Neutrophil (primary cell): ENCODE data around the gene METTL1.
"Not testable (repeated sequence)": the region's sequence is repeated elsewhere in the genome, so short reads cannot be mapped to it uniquely, and the experiment has no call there.

Source experiments
- H3K27ac ChIP-seq: fragments of 200-600 bp; sonication (generic); 2 replicates; pipeline ENCODE4 v1.5.1; 2016; ENCODE audit warnings: mild to moderate bottlenecking, moderate library complexity
- H3K27me3 ChIP-seq: fragments of 200-600 bp; sonication (generic); 2 replicates; pipeline ENCODE4 v1.6.0; 2016; ENCODE audit warnings: mild to moderate bottlenecking
- H3K36me3 ChIP-seq: fragments of 200-600 bp; sonication (generic); 2 replicates; pipeline ENCODE4 v1.5.1; 2017
- H3K4me1 ChIP-seq, 2 experiments: fragments of 200-600 bp in 1 of 2; sonication (generic) in 1 of 2; 1 replicate in 1 of 2; 2 replicates in 1 of 2; pipeline versions ENCODE4 v1.5.1 to v1.6.1; 2013 to 2016; ENCODE audit warnings: low read depth in 1 of 2, low read length in 1 of 2, mild to moderate bottlenecking in 1 of 2, moderate library complexity in 1 of 2; ENCODE audit not compliant: control insufficient read depth in 1 of 2, insufficient read depth in 1 of 2
- H3K4me3 ChIP-seq, 2 experiments: fragments of 200-600 bp in 1 of 2; sonication (generic) in 1 of 2; 1 replicate in 1 of 2; 2 replicates in 1 of 2; pipeline ENCODE4 v1.5.1; 2013 to 2016; ENCODE audit warnings: low read depth in 1 of 2, low read length in 1 of 2, mild to moderate bottlenecking in 1 of 2, moderate library complexity in 1 of 2
- H3K9me3 ChIP-seq: fragments of 200-600 bp; sonication (generic); 2 replicates; pipeline ENCODE4 v1.5.1; 2016
- TF ChIP-seq, protein P1 (sequence below): fragments of 200-600 bp; sonication (generic); IDR thresholded peaks from 2 replicates; pipeline ENCODE4 v1.5.1; 2016; ENCODE audit warnings: antibody characterized with exemption

Gene METTL1

DNA sequence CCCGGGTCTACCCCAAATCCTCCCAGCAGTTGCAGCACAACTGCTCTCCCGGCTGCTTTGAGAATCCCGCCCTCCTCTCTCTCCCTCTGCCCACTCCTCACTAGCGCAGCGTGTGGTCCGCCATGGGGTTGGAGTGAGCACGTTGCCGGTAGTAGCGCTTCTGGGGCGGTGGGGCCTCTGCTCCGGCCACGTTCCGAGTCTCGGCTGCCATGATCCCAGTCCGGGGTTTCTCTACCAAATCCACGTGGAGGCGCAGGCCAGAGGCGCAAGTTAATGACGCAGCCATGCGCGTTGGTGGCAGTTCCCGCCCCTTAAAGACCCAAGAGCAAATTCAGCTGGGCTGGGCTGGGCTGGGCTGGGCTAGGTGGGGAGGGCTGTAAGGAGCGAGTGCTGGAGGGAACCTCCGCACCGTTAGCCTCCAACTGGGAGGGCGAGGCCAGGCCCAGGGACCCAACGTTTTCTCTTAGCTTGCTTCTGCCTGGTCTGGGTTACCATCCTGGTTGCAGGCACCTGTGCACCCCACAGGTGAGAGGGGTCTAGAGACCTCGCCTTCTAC, at the start of gene METTL1:
METTL1 (minus strand) TSS at position 233 of the 556 bp plus-strand sequence; CDS start at position 211, 22 bp downstream.
- peak within 1 kb of the TSS; percentile 26 for H3K27ac ChIP-seq
- TF ChIP-seq, protein P1, sequence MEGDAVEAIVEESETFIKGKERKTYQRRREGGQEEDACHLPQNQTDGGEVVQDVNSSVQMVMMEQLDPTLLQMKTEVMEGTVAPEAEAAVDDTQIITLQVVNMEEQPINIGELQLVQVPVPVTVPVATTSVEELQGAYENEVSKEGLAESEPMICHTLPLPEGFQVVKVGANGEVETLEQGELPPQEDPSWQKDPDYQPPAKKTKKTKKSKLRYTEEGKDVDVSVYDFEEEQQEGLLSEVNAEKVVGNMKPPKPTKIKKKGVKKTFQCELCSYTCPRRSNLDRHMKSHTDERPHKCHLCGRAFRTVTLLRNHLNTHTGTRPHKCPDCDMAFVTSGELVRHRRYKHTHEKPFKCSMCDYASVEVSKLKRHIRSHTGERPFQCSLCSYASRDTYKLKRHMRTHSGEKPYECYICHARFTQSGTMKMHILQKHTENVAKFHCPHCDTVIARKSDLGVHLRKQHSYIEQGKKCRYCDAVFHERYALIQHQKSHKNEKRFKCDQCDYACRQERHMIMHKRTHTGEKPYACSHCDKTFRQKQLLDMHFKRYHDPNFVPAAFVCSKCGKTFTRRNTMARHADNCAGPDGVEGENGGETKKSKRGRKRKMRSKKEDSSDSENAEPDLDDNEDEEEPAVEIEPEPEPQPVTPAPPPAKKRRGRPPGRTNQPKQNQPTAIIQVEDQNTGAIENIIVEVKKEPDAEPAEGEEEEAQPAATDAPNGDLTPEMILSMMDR: no peak

DNA sequence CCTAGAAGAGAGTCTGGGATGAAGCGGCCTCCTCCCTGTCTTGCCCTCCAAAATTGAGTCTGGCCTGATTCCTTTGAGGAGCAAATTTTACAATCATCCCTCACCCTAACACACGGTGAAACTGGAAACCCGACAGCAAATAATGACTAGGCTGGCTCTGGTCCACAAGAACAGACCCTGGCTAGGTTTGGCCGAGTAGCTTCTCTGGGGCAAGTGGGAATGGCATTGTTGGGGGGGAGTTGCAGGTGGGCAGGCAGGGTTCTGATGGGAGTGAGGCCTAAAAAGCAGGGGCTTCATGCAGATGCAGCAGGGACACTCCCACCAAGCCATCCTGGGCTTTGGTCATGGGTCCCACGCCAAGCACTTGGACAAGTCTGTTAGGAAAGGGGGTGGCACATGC, 49.1 kb upstream of the METTL1 start:
- H3K4me3 ChIP-seq, H3K27ac ChIP-seq, H3K27me3 ChIP-seq, H3K9me3 ChIP-seq: not testable (repeated sequence)
- Histone ChIP-seq H3K36me3 (peaks cover 79% of the 10 kb centered on the region), H3K4me1 (peaks cover 7 to 11% of the 10 kb centered on the region in 2 experiments)

More for the DNA sequence above, at the start of gene METTL1:
- Histone ChIP-seq H3K27me3 (peaks cover 28% of the 10 kb centered on the region), H3K4me3 (peak within 1 kb of the TSS; percentile 82 to 89), H3K9me3 (no peaks in the 10 kb centered on the region), H3K36me3 (no peaks in the 10 kb centered on the region), H3K4me1 (peaks cover 16 to 20% of the 10 kb centered on the region in 2 experiments)

DNA sequence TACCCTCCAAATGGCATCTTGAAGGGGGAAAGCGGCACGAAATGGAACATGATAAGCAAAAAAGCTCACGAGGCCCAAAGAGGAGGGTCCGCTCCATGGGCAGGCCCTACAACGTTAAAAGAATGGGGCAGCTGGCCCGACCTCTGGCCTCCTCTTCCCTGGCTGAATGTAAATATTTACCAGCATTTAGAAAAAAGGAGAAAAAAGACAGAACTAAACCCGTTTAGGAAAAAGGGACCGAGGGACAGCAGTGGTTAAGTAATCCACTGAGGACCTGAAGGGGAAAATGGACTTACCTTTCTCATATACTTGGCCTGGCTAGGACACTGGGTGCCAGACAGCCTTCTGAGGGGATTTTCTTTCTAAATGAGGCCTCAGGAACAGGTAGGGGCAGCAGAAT, 48.2 kb upstream of the METTL1 start:
- H3K4me1 ChIP-seq: peaks cover 11 to 15% of the 10 kb centered on the region in 2 experiments
- H3K4me3 ChIP-seq, H3K9me3 ChIP-seq, H3K27me3 ChIP-seq: not testable (repeated sequence)
- peak overlapping the region; percentile 29 for H3K27ac ChIP-seq
- H3K36me3 ChIP-seq: peaks cover 78% of the 10 kb centered on the region

DNA sequence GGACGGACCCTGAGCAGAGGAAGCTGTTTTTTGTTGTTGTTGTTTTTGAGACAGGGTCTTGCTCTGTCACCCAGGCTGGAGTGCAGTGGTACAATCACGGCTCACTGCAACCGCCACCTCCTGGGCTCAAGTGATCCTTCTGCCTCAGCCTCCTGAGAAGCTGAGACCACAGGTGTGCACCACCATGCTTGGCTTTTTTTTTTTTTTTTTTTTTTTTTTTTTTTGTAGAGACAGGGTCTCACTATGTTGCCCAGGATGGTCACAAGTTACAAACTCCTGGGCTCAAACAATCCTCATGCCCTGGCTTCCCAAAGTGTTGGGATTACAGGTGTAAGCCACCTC, 46.1 kb upstream of the METTL1 start:
- H3K27me3 ChIP-seq, H3K9me3 ChIP-seq, H3K4me3 ChIP-seq: not testable (repeated sequence)
- H3K27ac ChIP-seq: peak overlapping the region; percentile 39
- peaks cover 58% of the 10 kb centered on the region for H3K36me3 ChIP-seq
- H3K4me1 ChIP-seq: peaks cover 11 to 15% of the 10 kb centered on the region in 2 experiments

DNA sequence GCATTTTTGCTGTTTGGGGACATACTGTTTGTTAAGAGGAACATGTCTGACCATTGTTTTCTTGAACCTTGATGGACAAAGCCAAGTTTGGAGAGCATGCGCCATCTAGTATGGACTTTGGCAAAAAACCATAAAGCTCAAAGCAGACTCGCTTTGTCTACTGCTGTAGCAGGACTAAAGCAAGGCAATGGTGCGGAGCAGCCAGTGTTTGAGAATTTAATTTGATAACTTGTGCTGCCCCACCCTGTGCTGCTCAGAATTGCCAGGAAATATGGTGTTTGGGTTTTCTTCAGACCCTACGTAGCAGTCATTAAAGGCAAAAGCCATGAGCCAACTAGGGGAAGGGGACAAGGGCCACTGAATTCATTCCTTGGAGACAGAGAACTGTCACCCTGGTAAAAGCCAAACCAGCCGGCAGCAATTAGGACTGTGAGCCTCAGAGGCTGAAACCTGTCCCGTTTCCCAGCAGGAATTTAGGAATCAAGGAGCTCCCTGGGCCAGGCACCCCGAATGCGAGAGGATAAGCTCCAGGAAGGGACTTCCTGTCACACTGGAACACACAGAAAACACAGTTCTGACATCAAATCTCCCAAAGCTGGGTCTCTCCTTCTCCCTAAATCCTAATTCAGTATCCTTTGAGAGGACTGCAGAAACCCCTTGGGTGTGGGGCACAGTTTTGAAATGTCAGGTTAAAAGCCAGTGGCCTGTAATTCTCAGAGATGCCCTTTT, 45.5 kb upstream of the METTL1 start:
- Histone ChIP-seq H3K4me1 (peaks cover 11 to 15% of the 10 kb centered on the region in 2 experiments), H3K36me3 (peaks cover 52% of the 10 kb centered on the region), H3K9me3 (no peaks in the 10 kb centered on the region), H3K4me3 (no peak overlapping the region), H3K27me3 (no peaks in the 10 kb centered on the region), H3K27ac (peak overlapping the region; percentile 39)
- TF ChIP-seq, protein P1: no peak

DNA sequence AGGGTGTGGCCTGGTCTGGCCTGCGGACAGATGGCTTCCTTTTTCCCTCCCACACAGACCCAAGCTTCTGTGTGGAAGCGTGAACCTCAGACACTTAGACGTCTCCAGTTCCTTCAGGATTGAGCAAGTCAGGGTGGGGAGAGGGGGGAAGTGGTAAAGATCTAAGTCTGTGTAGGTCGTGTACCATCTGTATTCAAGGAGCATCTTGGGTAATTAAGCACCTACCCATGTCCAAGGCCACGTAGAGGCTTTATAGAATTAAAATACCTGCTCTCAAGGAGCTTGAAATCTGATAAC, 44.9 kb upstream of the METTL1 start:
- peaks cover 46% of the 10 kb centered on the region for H3K36me3 ChIP-seq
- no peak overlapping the region for H3K4me3 ChIP-seq
- H3K9me3 ChIP-seq: no peaks in the 10 kb centered on the region
- H3K27me3 ChIP-seq: no peaks in the 10 kb centered on the region
- H3K27ac ChIP-seq: peak overlapping the region; percentile 39
- TF ChIP-seq, protein P1: no peak
- peaks cover 11 to 15% of the 10 kb centered on the region in 2 experiments for H3K4me1 ChIP-seq
